ENCODE measurements around the gene DLGAP1. TPM values are rescaled to one million over a fixed set of nuclear protein-coding genes. Genes with fewer than 3 reads are reported as not detected.

The DLGAP1 gene
- total and polyA plus RNA-seq, 2 donors (not counting 1 experiment from before 2014, with no cell fraction given), result 0.07 to 0.61 TPM

- Histone ChIP-seq H4K20me1 (ENCODE audit: control insufficient read depth, insufficient read depth, low read length, poor library complexity, severe bottlenecking) (no peaks in the 10 kb centered on the region), H3K4me3 (ENCODE audit: control extremely low read depth in 1 of 5, extremely low read depth in 1 of 5, insufficient read depth in 1 of 5, low read depth in 2 of 5, low read length in 4 of 5) (no peak overlapping the region), H3K27ac (ENCODE audit: low read length in 2 of 2) (no peak overlapping the region), H3K79me2 (ENCODE audit: control insufficient read depth, insufficient read depth, low read length) (no peaks in the 10 kb centered on the region), H3K9me3 (ENCODE audit: control extremely low read depth in 1 of 3, control insufficient read depth in 2 of 3, insufficient read depth in 1 of 3, low read length in 2 of 3) (no peaks in the 10 kb centered on the region), H2AFZ (ENCODE audit: insufficient read depth, low read depth, low read length, poor library complexity, severe bottlenecking) (no peak overlapping the region), H3K36me3 (replicated peaks in 1 of 2; ENCODE audit: control extremely low read depth in 1 of 2, control insufficient read depth in 1 of 2, extremely low read depth in 1 of 2, insufficient read depth in 2 of 2, low read length in 1 of 2) (no peaks in the 10 kb centered on the region), H3K9ac (ENCODE audit: low read length) (no peak overlapping the region), H3K4me1 (ENCODE audit: control insufficient read depth in 2 of 2, insufficient read depth in 2 of 2, low read length in 2 of 2) (no peaks in the 10 kb centered on the region), H3K27me3 (replicated peaks in 1 of 4; ENCODE audit: control extremely low read depth in 1 of 4, control insufficient read depth in 3 of 4, insufficient read depth in 4 of 4, low read length in 3 of 4) (no peaks in the 10 kb centered on the region), H3K4me2 (replicated peaks; ENCODE audit: low read depth, low read length, poor library complexity, severe bottlenecking) (no peak overlapping the region)
- 73% methylated on average over 2 of the region's 4 CpGs for WGBS (ENCODE audit: insufficient coverage)
- H3K4me1 Mint-ChIP-seq, result no peaks in the 10 kb centered on the region
- DNase-seq (no peak), ATAC-seq (ENCODE audit: low read depth) (no peak)
- intact Hi-C loops (cut with micrococcal nuclease), result no loop called here
- H3K9me3 Mint-ChIP-seq (ENCODE audit: insufficient read depth), result peaks cover 3% of the 10 kb centered on the region
- H3K27me3 Mint-ChIP-seq, result no peaks in the 10 kb centered on the region
- TF ChIP-seq EZH2 (IDR thresholded peaks at IDR 0.05; ENCODE audit: borderline replicate concordance, insufficient read depth, low read depth, low read length, poor library complexity, severe bottlenecking) (no peak), CTCF (IDR thresholded peaks at IDR 0.05) (no peak)
- no peak overlapping the region for H3K4me3 Mint-ChIP-seq
- H3K27ac Mint-ChIP-seq, result no peak overlapping the region
- ChIA-PET POLR2A (no interaction called here), CTCF (no interaction called here)
These were observed 190.7 kb downstream of the DLGAP1 start for GRCh38 chr18:4264347-4264791.

- H3K79me2 ChIP-seq (ENCODE audit: control insufficient read depth, insufficient read depth, low read length), result no peaks in the 10 kb centered on the region
- DNase-seq, result no peak
- WGBS (ENCODE audit: insufficient coverage), result no CpG with 5 or more reads among the region's 3 CpGs
- Mint-ChIP-seq H3K9me3 (ENCODE audit: insufficient read depth) (peaks cover 3% of the 10 kb centered on the region), H3K27ac (no peak overlapping the region), H3K4me1 (no peaks in the 10 kb centered on the region), H3K4me3 (no peak overlapping the region), H3K27me3 (no peaks in the 10 kb centered on the region)
- H3K4me1 ChIP-seq (ENCODE audit: control insufficient read depth in 2 of 2, insufficient read depth in 2 of 2, low read length in 2 of 2), result no peaks in the 10 kb centered on the region
- no peak overlapping the region for H3K4me2 ChIP-seq (replicated peaks; ENCODE audit: low read depth, low read length, poor library complexity, severe bottlenecking)
- H2AFZ ChIP-seq (ENCODE audit: insufficient read depth, low read depth, low read length, poor library complexity, severe bottlenecking), result no peak overlapping the region
- no peak overlapping the region for H3K9ac ChIP-seq (ENCODE audit: low read length)
- H3K27ac ChIP-seq (ENCODE audit: low read length in 2 of 2), result no peak overlapping the region
- ATAC-seq (ENCODE audit: low read depth), result no peak
- no peaks in the 10 kb centered on the region for H3K36me3 ChIP-seq (replicated peaks in 1 of 2; ENCODE audit: control extremely low read depth in 1 of 2, control insufficient read depth in 1 of 2, extremely low read depth in 1 of 2, insufficient read depth in 2 of 2, low read length in 1 of 2)
- H3K4me3 ChIP-seq (ENCODE audit: control extremely low read depth in 1 of 5, extremely low read depth in 1 of 5, insufficient read depth in 1 of 5, low read depth in 2 of 5, low read length in 4 of 5), result no peak overlapping the region
- ChIA-PET CTCF (no interaction called here), POLR2A (no interaction called here)
- no peaks in the 10 kb centered on the region for H4K20me1 ChIP-seq (ENCODE audit: control insufficient read depth, insufficient read depth, low read length, poor library complexity, severe bottlenecking)
- H3K9me3 ChIP-seq (ENCODE audit: control extremely low read depth in 1 of 3, control insufficient read depth in 2 of 3, insufficient read depth in 1 of 3, low read length in 2 of 3), result peaks cover 0 to 4% (median 0%) of the 10 kb centered on the region in 3 donors
- H3K27me3 ChIP-seq (replicated peaks in 1 of 4; ENCODE audit: control extremely low read depth in 1 of 4, control insufficient read depth in 3 of 4, insufficient read depth in 4 of 4, low read length in 3 of 4), result no peaks in the 10 kb centered on the region
- TF ChIP-seq EZH2 (IDR thresholded peaks at IDR 0.05; ENCODE audit: borderline replicate concordance, insufficient read depth, low read depth, low read length, poor library complexity, severe bottlenecking) (no peak), CTCF (IDR thresholded peaks at IDR 0.05) (no peak)
- intact Hi-C loops (cut with micrococcal nuclease), result no loop called here
These were observed 195.0 kb downstream of the DLGAP1 start for GRCh38 chr18:4260107-4260506.
